ENCODE measurements around the gene XAB2.

Gene XAB2

DNA sequence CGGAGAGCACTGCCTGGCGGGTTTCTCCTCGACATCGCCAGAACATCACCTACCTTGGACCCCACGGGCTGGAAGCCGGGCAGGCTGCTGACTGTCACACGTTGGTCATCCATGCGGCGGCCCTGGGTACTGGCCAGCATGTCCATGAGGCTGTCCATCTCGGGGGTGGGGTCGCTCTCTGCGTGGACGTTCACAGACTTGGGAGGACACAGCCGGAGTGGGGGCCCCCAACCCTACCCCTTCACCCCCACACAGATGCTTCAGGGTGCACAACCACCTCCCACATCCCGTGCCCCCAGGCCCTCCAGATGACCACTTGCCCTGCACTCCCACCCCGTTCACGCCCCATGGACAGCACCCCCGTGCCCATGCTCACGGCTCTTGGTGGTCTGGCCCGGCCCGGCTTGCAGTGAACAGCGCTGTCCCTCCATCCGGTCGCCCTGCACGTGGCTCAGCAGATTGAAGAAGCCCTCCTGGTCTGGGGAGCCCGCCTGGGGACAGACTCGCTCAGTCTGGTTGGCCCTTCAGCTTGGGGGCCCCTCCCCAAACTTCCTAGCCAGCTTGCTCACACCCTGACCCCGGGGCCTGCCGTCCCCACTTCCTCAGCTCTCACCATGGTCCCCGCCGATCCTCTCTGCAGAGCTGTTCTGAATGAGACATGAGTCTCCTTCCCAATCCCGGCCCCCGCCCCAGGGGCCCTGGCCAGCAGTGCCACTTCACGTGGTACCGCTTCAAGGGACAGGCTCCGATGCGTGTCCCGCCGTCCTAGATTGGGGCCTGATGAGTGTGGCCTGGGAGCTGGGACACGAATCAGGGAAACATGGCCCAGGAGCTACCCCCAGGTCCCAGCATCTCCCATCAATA is 3.2 kb upstream of the XAB2 start:
- no peak for DNase-seq

- no peak for DNase-seq
Observed at GRCh38 chr19:7631577-7631976, 2.2 kb upstream of the XAB2 start.

- DNase-seq: no peak
Observed at GRCh38 chr19:7628589-7629311, 595 bp downstream of the XAB2 start.

GRCh38 chr19:7627166-7627565 is 2.2 kb downstream of the XAB2 start:
- DNase-seq: no peak

DNA sequence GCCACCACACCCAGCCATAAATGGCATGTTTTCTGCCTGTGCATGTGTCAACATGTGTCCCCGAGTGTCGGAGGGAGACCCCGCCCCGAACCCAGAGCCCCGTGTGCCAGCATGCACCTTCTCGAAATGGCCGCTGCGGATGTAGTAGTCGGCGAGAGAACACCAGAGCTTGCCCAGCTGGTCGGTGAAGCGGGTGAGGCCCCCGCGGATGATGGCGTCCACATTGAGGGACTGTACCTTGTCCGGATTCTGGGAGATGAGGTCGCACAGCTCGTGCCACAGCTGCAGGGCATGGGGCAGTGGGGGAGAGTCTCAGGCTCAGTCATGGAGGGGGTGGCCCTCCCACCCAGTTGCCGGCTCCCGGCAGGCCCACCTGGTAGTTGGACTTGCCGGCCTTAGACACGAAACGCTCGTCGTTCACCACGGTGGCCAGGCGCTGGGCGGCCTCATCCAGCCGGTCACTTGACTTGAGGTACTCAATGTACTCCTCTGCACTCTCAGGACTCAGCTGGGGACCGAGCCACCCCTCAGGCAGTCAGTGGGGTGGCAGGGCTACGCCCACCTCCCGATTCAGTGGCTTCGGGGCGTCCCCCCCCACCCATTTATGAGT is 3.5 kb downstream of the XAB2 start:
- no peak for DNase-seq

DNA sequence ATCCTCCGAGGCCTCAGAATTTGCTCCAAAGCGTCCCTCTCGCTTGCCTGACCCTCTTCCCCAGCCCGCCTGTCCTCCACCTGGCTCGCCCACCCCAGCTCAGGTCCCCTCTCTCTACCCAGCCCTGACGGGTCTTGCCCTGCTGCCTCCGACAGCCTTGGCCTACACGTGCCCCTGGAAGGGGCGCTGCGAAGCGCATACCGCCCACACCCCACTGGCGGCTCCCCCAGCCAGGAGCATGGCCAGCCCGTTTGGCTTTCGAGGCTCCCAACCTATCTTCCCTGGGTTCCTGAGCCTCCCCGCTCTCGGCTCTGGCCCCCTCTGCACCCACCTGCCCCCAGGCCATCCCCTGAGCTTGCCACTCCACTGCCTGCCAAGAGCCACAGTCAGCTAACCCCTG is 4.5 kb downstream of the XAB2 start:
- DNase-seq: no peak

- no peak for DNase-seq
Observed at GRCh38 chr19:7623725-7624603, 5.4 kb downstream of the XAB2 start.

GRCh38 chr19:7622933-7623685 is 6.2 kb downstream of the XAB2 start:
- no peak for DNase-seq

DNA sequence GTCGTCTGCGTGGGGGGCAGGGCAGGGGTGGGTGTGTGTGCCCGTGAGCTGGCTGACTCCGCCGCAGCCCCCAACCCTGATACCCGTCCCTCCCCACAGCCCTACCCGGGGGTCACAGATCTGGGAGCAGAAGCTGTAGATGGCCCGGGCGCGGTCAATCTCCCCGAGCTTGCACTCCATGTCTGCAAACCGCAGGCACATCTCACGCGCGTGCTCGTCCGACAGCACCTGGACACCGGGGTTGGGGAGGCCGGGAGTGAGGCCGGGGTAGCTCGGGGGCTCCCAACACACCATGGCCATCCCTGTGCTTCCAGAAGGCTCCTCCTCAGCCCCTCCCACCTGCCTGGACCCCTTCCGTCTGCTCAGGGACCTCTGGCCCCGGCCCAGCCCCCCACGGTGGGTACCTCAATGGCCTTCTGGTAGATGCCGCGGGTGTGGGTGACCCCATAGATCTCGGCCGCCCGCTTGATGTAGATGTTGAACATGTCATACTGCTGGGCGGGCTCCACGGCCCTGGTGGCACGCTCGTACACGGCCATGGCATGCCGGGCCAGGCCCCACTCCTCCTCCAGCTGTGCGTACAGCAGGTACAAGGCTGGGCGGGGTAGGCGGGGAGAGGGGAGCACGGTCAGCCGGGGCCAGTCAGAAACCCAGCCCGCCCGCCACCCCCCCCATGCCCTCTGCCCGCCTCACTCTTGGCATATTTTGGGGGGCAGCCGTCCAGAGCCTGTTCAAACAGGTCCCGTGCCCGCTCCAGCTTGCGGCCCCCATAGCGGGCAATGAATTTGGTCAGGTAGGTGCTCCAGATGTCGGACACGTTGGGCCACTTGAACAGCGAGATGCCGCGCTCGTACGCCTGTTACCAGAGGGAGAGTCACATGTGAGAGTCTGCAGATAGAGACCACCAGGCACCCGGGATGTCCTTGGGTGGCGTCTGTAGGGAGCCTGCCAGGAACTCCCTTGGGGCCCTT is 8.6 kb downstream of the XAB2 start:
- DNase-seq: no peak

- no peak for DNase-seq
Observed at GRCh38 chr19:7619671-7620441, 9.5 kb downstream of the XAB2 start.

DNA sequence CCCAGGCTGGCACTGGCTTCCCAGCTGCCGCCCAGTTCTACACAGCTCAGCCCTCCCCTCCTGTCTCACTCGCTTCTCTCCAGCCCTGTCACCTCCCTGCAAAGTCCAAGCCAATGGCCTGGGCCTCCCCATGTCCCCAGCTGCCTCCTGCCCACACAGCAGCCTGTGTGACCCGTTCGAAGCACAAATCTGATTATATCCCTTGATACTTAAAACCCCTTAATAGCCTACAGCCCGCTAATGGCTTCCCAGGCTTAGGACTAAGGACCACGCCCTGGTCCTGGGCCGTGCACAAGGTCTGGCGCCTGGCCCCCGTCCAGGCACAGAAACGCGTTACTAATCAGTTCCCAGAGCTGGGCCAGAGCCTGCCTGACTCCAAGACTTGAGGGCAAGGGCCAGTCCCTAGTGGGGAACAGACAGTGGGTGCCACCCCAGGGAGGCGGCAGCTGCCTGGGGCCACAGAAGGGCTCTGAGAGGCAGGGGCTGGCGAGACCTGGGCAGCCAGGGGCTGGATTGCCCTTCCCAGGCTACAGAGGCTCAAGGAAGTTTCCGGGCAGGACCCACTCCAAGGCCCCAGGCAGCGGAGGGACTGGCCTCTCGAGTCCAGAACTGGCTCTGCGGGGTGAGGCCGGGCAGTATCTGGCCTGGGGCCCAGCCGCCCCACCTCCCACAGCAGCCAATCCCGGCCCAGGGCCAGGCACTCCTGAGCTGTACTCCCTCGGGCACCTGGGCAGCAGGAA is 10.4 kb downstream of the XAB2 start:
- no peak for DNase-seq

DNA sequence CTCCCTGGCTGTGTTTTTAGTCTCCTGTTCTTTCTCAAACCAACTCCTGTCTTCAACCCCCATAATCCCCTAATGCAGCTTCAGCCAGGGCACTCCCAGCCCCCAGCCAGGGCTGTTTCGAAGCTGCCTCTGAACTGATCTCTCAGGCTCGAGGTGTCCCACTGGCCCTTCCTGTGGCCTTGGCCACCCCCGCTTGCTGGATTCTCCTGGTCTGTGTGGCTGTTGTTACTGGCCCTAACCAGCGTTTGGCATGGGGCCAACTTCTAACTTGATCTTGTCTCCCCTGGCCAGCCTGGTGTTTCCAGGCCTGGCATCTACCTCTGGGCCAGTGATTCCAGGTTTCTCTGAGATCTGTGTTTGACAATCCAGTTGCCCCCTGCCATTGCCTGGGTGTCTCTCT is 11.0 kb downstream of the XAB2 start:
- no peak for DNase-seq

DNA sequence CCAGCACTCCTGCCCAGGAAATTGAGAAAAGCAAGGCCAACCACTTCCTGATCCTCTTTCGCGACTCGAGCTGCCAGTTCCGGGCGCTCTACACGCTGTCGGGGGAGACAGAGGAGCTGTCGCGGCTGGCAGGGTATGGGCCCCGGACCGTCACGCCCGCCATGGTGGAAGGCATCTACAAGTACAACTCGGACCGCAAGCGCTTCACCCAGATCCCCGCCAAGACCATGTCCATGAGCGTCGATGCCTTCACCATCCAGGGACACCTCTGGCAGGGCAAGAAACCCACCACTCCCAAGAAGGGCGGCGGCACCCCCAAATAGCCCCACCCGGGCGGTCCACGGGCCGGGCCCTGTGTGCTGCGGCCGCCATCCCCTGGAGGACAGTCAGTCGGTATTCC is 11.6 kb downstream of the XAB2 start:
- no peak for DNase-seq

DNA sequence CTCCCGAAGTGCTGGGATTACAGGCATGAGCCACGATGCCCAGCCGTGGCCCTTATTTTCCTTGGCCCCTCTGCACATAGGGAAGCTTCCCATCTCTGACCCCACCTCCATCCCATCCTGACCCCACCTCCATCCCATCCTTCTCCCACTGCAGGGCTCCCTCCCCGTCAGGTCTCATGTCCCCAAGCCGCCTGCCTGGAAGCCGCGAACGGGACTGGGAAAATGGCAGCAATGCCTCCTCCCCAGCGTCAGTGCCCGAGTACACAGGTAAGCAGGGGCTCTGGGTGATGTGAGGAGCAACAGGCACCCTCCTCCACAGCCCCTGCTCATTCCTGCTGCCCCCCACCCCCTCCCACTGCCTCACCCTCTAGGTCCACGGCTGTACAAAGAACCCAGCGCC is 12.2 kb downstream of the XAB2 start:
- no peak for DNase-seq

DNA sequence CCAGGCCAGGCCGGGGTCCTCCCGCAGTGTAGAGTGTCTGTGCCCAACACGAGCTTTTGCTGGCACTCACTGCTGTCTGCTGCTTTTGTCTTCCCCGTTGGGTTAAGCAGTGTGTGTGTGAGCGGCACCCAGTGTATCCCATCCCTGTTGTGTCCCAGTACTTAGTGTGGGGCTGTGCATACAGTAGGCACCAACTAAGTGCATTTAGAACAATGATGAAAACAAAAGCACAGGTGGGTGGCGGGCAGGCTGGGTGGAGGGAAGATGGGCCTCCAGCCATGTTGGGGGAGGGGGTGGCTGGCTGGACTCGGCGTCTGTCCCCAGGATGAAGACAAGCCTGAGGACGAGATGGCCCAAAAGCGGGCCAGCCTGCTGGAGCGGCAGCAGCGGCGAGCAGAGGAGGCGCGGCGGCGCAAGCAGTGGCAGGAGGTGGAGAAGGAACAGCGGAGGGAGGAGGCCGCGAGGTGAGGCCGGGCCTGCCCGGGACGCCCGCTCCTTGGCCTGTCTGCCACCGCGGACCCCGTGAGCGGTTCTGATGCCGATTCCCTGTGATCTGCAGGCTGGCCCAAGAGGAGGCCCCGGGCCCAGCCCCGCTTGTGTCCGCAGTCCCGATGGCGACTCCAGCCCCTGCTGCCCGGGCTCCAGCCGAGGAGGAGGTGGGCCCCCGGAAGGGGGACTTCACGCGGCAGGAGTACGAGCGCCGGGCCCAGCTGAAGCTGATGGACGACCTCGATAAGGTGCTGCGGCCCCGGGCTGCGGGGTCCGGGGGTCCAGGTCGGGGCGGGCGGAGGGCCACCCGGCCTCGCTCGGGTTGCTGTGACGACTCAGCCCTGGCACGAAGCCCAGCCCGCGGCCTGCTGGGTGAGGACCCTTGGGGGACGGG is 14.2 kb downstream of the XAB2 start:
- no peak for DNase-seq

- DNase-seq: no peak
Observed at GRCh38 chr19:7612282-7613274, 16.8 kb downstream of the XAB2 start.
